Ovary (tissue), 3 donors: ENCODE data around the gene MXD1.

ENCODE experiments used
- CTCF ChIP-seq, 3 donors: fragments of 450-650 bp in 2 of 3; fragments of 200-600 bp in 1 of 3; IDR thresholded peaks; one replicate each; pipeline versions ENCODE4 v1.5.1 to v1.8.0; 2016 to 2022; ENCODE audit warnings: antibody characterized with exemption in 3 of 3, mild to moderate bottlenecking in 1 of 3
- EP300 ChIP-seq: sonication (generic); formaldehyde crosslinking; IDR thresholded peaks from one replicate; pipeline ENCODE4 v1.6.1; 2017; ENCODE audit warnings: antibody characterized with exemption
- donor health status: DM: no; HTN: no; CAD: no.

- TF ChIP-seq EP300, result no peak
- no peak for TF ChIP-seq CTCF (IDR thresholded peaks at IDR 0.05)
Measured at GRCh38 chr2:69933839-69934613, 19.1 kb downstream of the MXD1 start.
